K562 (cell line): ENCODE measurements around the gene RHBDF2. TPM values are rescaled to one million over a fixed set of nuclear protein-coding genes. Genes with fewer than 3 reads are reported as not detected.

Source experiments
- BACH1 ChIP-seq: fragments of 200-800 bp; sonication (Bioruptor generic); IDR thresholded peaks from 2 replicates; pipeline ENCODE4 v1.6.1; 2016; ENCODE audit warnings: missing genetic modification characterization, missing compliant biosample characterization
- CREM ChIP-seq: IDR thresholded peaks from 2 replicates; pipeline ENCODE4 v1.6.1; 2014; ENCODE audit warnings: antibody characterized with exemption, low read depth
- ESRRA ChIP-seq: fragments of 450-650 bp; IDR thresholded peaks from 2 replicates; pipeline ENCODE4 v1.6.1; 2014; ENCODE audit warnings: low read depth, mild to moderate bottlenecking, moderate library complexity, borderline replicate concordance
- HDGF ChIP-seq: fragments of 450-650 bp; IDR thresholded peaks from 2 replicates; pipeline ENCODE4 v1.6.1; 2016
- JUNB ChIP-seq: fragments of 450-650 bp; formaldehyde crosslinking; conservative IDR thresholded peaks from 2 replicates; pipeline ENCODE4 v1.4.0; 2020; ENCODE audit warnings: mild to moderate bottlenecking
- MEF2A ChIP-seq: IDR thresholded peaks from 2 replicates; pipeline ENCODE4 v1.6.1; 2011; ENCODE audit warnings: low read depth, mild to moderate bottlenecking, low read length, moderate library complexity; ENCODE audit not compliant: control insufficient read depth
- MTA3 ChIP-seq: fragments of 450-650 bp; formaldehyde crosslinking; IDR thresholded peaks from 2 replicates; pipeline ENCODE4 v1.6.1; 2017; ENCODE audit warnings: mild to moderate bottlenecking, borderline replicate concordance
- RAD21 ChIP-seq, 2 experiments: fragments of 250-450 bp in 1 of 2; fragments of 450-650 bp in 1 of 2; sonication (Bioruptor Pico) in 1 of 2; formaldehyde crosslinking in 1 of 2; IDR thresholded peaks in 1 of 2; conservative IDR thresholded peaks in 1 of 2; 2 replicates each; pipeline versions ENCODE4 v1.4.0 to v1.8.0; 2020 to 2022; ENCODE audit warnings: mild to moderate bottlenecking in 2 of 2, moderate library complexity in 1 of 2
- SIRT6 ChIP-seq: IDR thresholded peaks from one replicate; pipeline ENCODE4 v1.6.1; 2012; ENCODE audit warnings: low read depth, mild to moderate bottlenecking, control low read depth, inconsistent platforms, low read length, moderate library complexity
- STAG1 ChIP-seq: sonication (generic); formaldehyde crosslinking; IDR thresholded peaks from 2 replicates; pipeline ENCODE4 v1.5.0; 2020; ENCODE audit warnings: missing genetic modification reagents, borderline replicate concordance
- TGIF2 ChIP-seq: sonication (generic); formaldehyde crosslinking; IDR thresholded peaks from 2 replicates; pipeline ENCODE4 v1.8.1; 2022; ENCODE audit warnings: mild to moderate bottlenecking, missing genetic modification reagents, moderate library complexity
- TSC22D4 ChIP-seq: fragments of 450-650 bp; IDR thresholded peaks from 2 replicates; pipeline ENCODE4 v1.6.1; 2016; ENCODE audit warnings: missing genetic modification characterization, missing biosample characterization, control low read depth
- XRCC5 ChIP-seq: fragments of 200-400 bp; formaldehyde crosslinking; IDR thresholded peaks from 2 replicates; pipeline ENCODE4 v1.6.1; 2017; ENCODE audit warnings: low read depth, mild to moderate bottlenecking, low read length
- ZFPM2 ChIP-seq: fragments of 250-450 bp; sonication (Bioruptor Pico); IDR thresholded peaks from 2 replicates; pipeline ENCODE4 v1.5.1; 2022; ENCODE audit warnings: mild to moderate bottlenecking
- polyA plus RNA-seq, 8 experiments: library from polyadenylated mRNA; depleted of rRNA in 4 of 8; stranded (reverse) in 5 of 8; unstranded in 3 of 8; fragments of >200 nt; fragmentation: Nextera tagmentation in 2 of 8; fragmentation: Illumina TruSeq in 1 of 8; extraction: Ambion mirVana in 2 of 8; extraction: Trizol in 1 of 8; gene quantifications; 2 replicates each; pipeline versions ENCODE4 v1.2.1 to v1.2.3, GENCODE V29; 2011 to 2014; ENCODE audit warnings: inconsistent platforms in 1 of 8, missing spikeins in 1 of 8
- total RNA-seq, 7 experiments: library from RNA; depleted of rRNA in 6 of 7; stranded (reverse); fragments of >200 nt in 6 of 7; fragmentation: Illumina TruSeq in 2 of 7; extraction: Trizol in 2 of 7; gene quantifications; 2 replicates each; pipeline versions ENCODE4 v1.2.1 to v1.2.3, GENCODE V29; 2011 to 2021; ENCODE audit warnings: low replicate concordance in 1 of 7
- TF ChIP-seq, protein P1 (sequence below): fragments of 250-450 bp; sonication (Bioruptor Pico); IDR thresholded peaks from 2 replicates; pipeline ENCODE4 v1.5.0; 2020; ENCODE audit warnings: mild to moderate bottlenecking
- TF ChIP-seq, protein P2 (sequence below): fragments of 250-450 bp; sonication (Bioruptor Pico); IDR thresholded peaks from 2 replicates; pipeline ENCODE4 v1.4.0; 2020
- TF ChIP-seq, protein P3 (sequence below), 2 experiments: IDR thresholded peaks in 1 of 2; conservative IDR thresholded peaks in 1 of 2; 2 replicates each; pipeline ENCODE4 v1.6.1; 2016; ENCODE audit warnings: low read depth in 2 of 2, mild to moderate bottlenecking in 1 of 2, missing compliant biosample characterization in 1 of 2, missing genetic modification characterization in 1 of 2, moderate library complexity in 1 of 2

RHBDF2 gene
- total and polyA plus RNA-seq, 9 of the 15 experiments (the other 6 are each of a cell fraction or from before 2014, with no cell fraction given) = 0.04 to 2.8 (median 1.1) TPM

DNA sequence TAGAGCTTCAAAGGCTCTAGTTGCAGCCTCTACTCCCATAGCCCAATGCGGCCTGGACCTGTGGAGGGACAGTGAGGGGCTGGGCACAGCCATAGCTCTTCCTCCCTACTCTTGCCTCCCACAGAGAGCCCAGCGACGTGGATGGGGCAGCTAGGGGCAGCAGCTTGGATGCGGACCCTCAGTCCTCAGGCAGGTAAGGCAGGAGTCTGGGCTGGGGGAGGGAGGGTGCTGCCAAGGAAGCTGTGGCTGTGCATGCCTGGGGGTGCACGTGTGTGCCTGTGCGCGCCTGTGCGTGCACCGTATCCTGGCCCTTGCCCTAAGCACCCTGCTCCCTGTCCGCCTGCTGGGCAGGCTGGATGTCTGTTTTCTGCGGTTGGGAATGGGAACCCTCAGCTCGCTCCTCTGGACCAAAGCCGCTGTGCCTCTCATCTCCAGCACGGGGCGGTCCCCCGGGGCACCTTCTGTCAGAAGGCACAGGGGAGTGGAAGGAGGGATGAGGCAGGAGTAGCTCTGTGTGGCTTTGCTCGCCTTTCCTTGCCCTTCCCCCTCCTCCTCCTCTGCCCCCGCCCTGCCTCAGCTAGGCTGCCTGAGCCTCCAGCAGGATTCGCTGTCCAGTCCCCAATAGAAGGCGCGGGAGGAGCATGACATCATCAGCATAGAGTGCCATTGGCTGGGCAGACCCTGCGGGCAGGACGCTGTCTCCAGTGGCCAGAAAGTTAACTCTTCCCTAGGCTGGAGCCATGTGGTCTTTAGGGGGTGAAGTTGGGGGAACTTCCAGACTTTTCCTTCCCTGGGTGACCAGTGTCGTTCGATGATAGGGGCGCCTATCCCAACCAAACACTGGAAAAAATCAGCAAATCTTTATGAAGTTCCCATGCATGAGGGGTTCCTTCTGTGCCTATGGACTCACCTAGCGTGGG, 39.4 kb upstream of the RHBDF2 start (continued):
- TF ChIP-seq TSC22D4 (tag) (no peak), MTA3 (no peak; the same call in 1 of the 2 replicates), SIRT6 (no peak), JUNB (0 out of 2 replicates have a peak, but pooled peaks have one; percentile 27), CREM (peak; percentile 80), TGIF2 (CRISPR knock-in tag) (no peak), RAD21 (CRISPR knock-in tag; conservative IDR thresholded peaks at IDR 0.05 in 1 of 2, IDR thresholded peaks at IDR 0.05 in 1 of 2) (no peak), MEF2A (no peak), XRCC5 (0 out of 2 replicates have a peak, but pooled peaks have one; percentile 14), ZFPM2 (CRISPR knock-in tag) (no peak), ESRRA (peak; percentile 27; the same call in 1 of the 2 replicates), BACH1 (tag) (no peak), HDGF (peak; percentile 59), STAG1 (CRISPR knock-in tag) (no peak)
- TF ChIP-seq, protein P1, sequence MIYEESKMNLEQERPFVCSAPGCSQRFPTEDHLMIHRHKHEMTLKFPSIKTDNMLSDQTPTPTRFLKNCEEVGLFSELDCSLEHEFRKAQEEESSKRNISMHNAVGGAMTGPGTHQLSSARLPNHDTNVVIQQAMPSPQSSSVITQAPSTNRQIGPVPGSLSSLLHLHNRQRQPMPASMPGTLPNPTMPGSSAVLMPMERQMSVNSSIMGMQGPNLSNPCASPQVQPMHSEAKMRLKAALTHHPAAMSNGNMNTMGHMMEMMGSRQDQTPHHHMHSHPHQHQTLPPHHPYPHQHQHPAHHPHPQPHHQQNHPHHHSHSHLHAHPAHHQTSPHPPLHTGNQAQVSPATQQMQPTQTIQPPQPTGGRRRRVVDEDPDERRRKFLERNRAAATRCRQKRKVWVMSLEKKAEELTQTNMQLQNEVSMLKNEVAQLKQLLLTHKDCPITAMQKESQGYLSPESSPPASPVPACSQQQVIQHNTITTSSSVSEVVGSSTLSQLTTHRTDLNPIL (CRISPR knock-in tag) = no peak
- TF ChIP-seq, protein P2, sequence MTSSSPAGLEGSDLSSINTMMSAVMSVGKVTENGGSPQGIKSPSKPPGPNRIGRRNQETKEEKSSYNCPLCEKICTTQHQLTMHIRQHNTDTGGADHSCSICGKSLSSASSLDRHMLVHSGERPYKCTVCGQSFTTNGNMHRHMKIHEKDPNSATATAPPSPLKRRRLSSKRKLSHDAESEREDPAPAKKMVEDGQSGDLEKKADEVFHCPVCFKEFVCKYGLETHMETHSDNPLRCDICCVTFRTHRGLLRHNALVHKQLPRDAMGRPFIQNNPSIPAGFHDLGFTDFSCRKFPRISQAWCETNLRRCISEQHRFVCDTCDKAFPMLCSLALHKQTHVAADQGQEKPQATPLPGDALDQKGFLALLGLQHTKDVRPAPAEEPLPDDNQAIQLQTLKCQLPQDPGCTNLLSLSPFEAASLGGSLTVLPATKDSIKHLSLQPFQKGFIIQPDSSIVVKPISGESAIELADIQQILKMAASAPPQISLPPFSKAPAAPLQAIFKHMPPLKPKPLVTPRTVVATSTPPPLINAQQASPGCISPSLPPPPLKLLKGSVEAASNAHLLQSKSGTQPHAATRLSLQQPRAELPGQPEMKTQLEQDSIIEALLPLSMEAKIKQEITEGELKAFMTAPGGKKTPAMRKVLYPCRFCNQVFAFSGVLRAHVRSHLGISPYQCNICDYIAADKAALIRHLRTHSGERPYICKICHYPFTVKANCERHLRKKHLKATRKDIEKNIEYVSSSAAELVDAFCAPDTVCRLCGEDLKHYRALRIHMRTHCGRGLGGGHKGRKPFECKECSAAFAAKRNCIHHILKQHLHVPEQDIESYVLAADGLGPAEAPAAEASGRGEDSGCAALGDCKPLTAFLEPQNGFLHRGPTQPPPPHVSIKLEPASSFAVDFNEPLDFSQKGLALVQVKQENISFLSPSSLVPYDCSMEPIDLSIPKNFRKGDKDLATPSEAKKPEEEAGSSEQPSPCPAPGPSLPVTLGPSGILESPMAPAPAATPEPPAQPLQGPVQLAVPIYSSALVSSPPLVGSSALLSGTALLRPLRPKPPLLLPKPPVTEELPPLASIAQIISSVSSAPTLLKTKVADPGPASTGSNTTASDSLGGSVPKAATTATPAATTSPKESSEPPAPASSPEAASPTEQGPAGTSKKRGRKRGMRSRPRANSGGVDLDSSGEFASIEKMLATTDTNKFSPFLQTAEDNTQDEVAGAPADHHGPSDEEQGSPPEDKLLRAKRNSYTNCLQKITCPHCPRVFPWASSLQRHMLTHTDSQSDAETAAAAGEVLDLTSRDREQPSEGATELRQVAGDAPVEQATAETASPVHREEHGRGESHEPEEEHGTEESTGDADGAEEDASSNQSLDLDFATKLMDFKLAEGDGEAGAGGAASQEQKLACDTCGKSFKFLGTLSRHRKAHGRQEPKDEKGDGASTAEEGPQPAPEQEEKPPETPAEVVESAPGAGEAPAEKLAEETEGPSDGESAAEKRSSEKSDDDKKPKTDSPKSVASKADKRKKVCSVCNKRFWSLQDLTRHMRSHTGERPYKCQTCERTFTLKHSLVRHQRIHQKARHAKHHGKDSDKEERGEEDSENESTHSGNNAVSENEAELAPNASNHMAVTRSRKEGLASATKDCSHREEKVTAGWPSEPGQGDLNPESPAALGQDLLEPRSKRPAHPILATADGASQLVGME (CRISPR knock-in tag) = 0 out of 2 replicates have a peak, but pooled peaks have one; percentile 35
- TF ChIP-seq, protein P3, sequence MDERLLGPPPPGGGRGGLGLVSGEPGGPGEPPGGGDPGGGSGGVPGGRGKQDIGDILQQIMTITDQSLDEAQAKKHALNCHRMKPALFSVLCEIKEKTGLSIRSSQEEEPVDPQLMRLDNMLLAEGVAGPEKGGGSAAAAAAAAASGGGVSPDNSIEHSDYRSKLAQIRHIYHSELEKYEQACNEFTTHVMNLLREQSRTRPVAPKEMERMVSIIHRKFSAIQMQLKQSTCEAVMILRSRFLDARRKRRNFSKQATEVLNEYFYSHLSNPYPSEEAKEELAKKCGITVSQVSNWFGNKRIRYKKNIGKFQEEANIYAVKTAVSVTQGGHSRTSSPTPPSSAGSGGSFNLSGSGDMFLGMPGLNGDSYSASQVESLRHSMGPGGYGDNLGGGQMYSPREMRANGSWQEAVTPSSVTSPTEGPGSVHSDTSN (CRISPR knock-in tag; IDR thresholded peaks at IDR 0.05; ENCODE audit: low read depth) = no peak
- TF ChIP-seq, protein P3 (tag; conservative IDR thresholded peaks at IDR 0.05; ENCODE audit: low read depth) = no peak
